SK-N-SH (cell line): ENCODE results near the gene DUSP10.

Experiments
- CTCF ChIP-seq: fragments of 200-600 bp; sonication (generic); IDR thresholded peaks from 2 replicates; pipeline ENCODE4 v1.6.1; 2017; ENCODE audit warnings: antibody characterized with exemption, mild to moderate bottlenecking, moderate library complexity
- EP300 ChIP-seq, 2 experiments: IDR thresholded peaks; 2 replicates each; pipeline versions ENCODE4 v1.4.0 to v1.6.1; 2012; ENCODE audit warnings: borderline replicate concordance in 1 of 2, low read depth in 1 of 2, low read length in 1 of 2
- GABPA ChIP-seq: IDR thresholded peaks from 2 replicates; pipeline ENCODE4 v1.4.0; 2012; ENCODE audit warnings: low read depth, mild to moderate bottlenecking
- NFIC ChIP-seq: IDR thresholded peaks from 2 replicates; pipeline ENCODE4 v1.4.0; 2012; ENCODE audit warnings: borderline replicate concordance
- REST ChIP-seq: IDR thresholded peaks from 2 replicates; pipeline ENCODE4 v1.6.1; 2012; ENCODE audit warnings: mild to moderate bottlenecking, low read depth, low read length, moderate library complexity
- YY1 ChIP-seq: IDR thresholded peaks from 2 replicates; pipeline ENCODE4 v1.4.0; 2012; ENCODE audit warnings: low read depth, mild to moderate bottlenecking

- no peak for TF ChIP-seq REST
- TF ChIP-seq CTCF = no peak
- no peak for TF ChIP-seq NFIC
- TF ChIP-seq GABPA = no peak
- TF ChIP-seq EP300 (IDR thresholded peaks at IDR 0.05; ENCODE audit: borderline replicate concordance in 1 of 2, low read depth in 1 of 2, low read length in 1 of 2) = no peak
- no peak for TF ChIP-seq YY1
Observed at GRCh38 chr1:221758455-221758854, 16.6 kb upstream of the DUSP10 start.
